Neural progenitor cell (in vitro differentiated cells): Measurements from ENCODE around the gene KIAA1217. TPM values are rescaled to one million over a fixed set of nuclear protein-coding genes. Genes with fewer than 3 reads are reported as not detected.

ENCODE experiments used
- DNase-seq: peaks from one replicate; pipeline ENCODE4 v3.0.0-alpha.2; 2016; ENCODE audit warnings: low spot score
- H2AFZ ChIP-seq: fragments of 200-600 bp; sonication (generic); replicated peaks from 2 replicates; pipeline ENCODE4 v1.6.1; 2016; ENCODE audit warnings: antibody characterized with exemption
- H3F3A ChIP-seq: fragments of 200-600 bp; sonication (generic); 2 replicates; pipeline ENCODE4 v1.6.1; 2016; ENCODE audit warnings: antibody characterized with exemption, low read depth
- H3K27ac ChIP-seq: fragments of 200-600 bp; sonication (generic); 2 replicates; pipeline ENCODE4 v1.5.1; 2016; ENCODE audit warnings: mild to moderate bottlenecking
- H3K27me3 ChIP-seq: fragments of 200-600 bp; sonication (generic); 2 replicates; pipeline ENCODE4 v1.6.1; 2016; ENCODE audit warnings: mild to moderate bottlenecking, moderate library complexity
- H3K36me3 ChIP-seq: fragments of 200-600 bp; sonication (generic); 2 replicates; pipeline ENCODE4 v1.5.1; 2016
- H3K4me1 ChIP-seq: fragments of 200-600 bp; sonication (generic); 2 replicates; pipeline ENCODE4 v1.6.1; 2016; ENCODE audit warnings: mixed run types
- H3K4me2 ChIP-seq: fragments of 200-600 bp; sonication (generic); 2 replicates; pipeline ENCODE4 v1.6.1; 2016
- H3K4me3 ChIP-seq: fragments of 200-600 bp; sonication (generic); 2 replicates; pipeline ENCODE4 v1.5.1; 2016
- H3K79me2 ChIP-seq: fragments of 200-600 bp; sonication (generic); 2 replicates; pipeline ENCODE4 v1.6.1; 2016; ENCODE audit warnings: low read depth
- H3K9ac ChIP-seq: fragments of 200-600 bp; sonication (generic); 2 replicates; pipeline ENCODE4 v1.6.1; 2016
- H3K9me3 ChIP-seq: fragments of 200-600 bp; sonication (generic); 2 replicates; pipeline ENCODE4 v1.5.1; 2016; ENCODE audit warnings: low read depth
- H4K20me1 ChIP-seq: fragments of 200-600 bp; sonication (generic); 2 replicates; pipeline ENCODE4 v1.6.1; 2016; ENCODE audit warnings: low read depth
- H3K27ac Mint-ChIP-seq: 3 replicates; pipeline ENCODE4 v1.8.0; 2021; ENCODE audit warnings: mixed read lengths
- H3K27me3 Mint-ChIP-seq: 2 replicates; pipeline ENCODE4 v1.8.0; 2022; ENCODE audit warnings: low read depth, mild to moderate bottlenecking, inconsistent platforms, moderate library complexity, mixed read lengths; ENCODE audit not compliant: insufficient read depth
- H3K36me3 Mint-ChIP-seq: 3 replicates; pipeline ENCODE4 v1.8.0; 2021; ENCODE audit warnings: mixed read lengths
- H3K4me1 Mint-ChIP-seq: 3 replicates; pipeline ENCODE4 v1.8.0; 2021; ENCODE audit warnings: mixed read lengths
- H3K4me3 Mint-ChIP-seq: 3 replicates; pipeline ENCODE4 v1.8.0; 2021; ENCODE audit warnings: mild to moderate bottlenecking, moderate library complexity, mixed read lengths
- H3K9me3 Mint-ChIP-seq: 3 replicates; pipeline ENCODE4 v1.8.0; 2020; ENCODE audit warnings: mixed read lengths
- EZH2 ChIP-seq: fragments of 200-600 bp; sonication (generic); IDR thresholded peaks from 2 replicates; pipeline ENCODE4 v1.6.1; 2017; ENCODE audit warnings: antibody characterized with exemption, mild to moderate bottlenecking, moderate library complexity
- EZH2phosphoT487 ChIP-seq: fragments of 200-600 bp; sonication (generic); IDR thresholded peaks from 2 replicates; pipeline ENCODE4 v1.6.1; 2017; ENCODE audit warnings: antibody characterized with exemption
- total RNA-seq: library from RNA; depleted of rRNA; stranded (reverse); fragments of >200 nt; gene quantifications from 2 replicates; pipeline ENCODE4 v1.2.3, GENCODE V29; 2015; ENCODE audit warnings: low replicate concordance
- TF ChIP-seq, protein P1 (sequence below): fragments of 200-600 bp; sonication (generic); IDR thresholded peaks from 2 replicates; pipeline ENCODE4 v1.5.1; 2017; ENCODE audit warnings: antibody characterized with exemption, mild to moderate bottlenecking

The KIAA1217 gene
- total RNA-seq, 1 donor from 2014 or later = 13.1 TPM

DNA sequence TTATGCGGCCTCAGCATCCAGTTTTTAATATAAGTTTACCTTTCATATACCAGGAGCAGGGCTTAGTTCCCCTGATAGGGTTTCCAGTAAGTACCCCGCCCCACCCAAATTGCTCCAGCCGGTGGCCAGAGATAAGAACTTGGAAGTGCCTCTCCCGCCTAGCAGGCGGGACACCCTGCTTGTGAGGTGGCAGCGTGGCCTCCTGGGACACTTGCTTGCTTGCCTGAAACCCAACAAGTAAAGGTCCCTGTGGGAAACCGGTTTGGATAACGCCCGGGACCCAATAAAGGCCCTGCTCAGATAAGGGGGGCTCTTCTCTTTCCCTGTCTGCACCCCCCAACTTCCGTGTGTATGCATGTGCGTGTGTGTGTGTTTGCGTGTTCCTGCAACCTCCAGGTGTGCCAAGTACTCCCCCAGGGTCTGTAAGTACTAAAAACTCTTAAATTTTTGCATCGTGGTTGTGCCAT, 360.4 kb downstream of the KIAA1217 start:
- Mint-ChIP-seq H3K4me1 (peaks cover 6% of the 10 kb centered on the region), H3K36me3 (no peaks in the 10 kb centered on the region), H3K27me3 (no peaks in the 10 kb centered on the region), H3K9me3 (no peaks in the 10 kb centered on the region), H3K4me3 (no peak overlapping the region), H3K27ac (no peak overlapping the region)
- TF ChIP-seq EZH2phosphoT487 (no peak), EZH2 (no peak)
- TF ChIP-seq, protein P1, sequence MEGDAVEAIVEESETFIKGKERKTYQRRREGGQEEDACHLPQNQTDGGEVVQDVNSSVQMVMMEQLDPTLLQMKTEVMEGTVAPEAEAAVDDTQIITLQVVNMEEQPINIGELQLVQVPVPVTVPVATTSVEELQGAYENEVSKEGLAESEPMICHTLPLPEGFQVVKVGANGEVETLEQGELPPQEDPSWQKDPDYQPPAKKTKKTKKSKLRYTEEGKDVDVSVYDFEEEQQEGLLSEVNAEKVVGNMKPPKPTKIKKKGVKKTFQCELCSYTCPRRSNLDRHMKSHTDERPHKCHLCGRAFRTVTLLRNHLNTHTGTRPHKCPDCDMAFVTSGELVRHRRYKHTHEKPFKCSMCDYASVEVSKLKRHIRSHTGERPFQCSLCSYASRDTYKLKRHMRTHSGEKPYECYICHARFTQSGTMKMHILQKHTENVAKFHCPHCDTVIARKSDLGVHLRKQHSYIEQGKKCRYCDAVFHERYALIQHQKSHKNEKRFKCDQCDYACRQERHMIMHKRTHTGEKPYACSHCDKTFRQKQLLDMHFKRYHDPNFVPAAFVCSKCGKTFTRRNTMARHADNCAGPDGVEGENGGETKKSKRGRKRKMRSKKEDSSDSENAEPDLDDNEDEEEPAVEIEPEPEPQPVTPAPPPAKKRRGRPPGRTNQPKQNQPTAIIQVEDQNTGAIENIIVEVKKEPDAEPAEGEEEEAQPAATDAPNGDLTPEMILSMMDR = no peak
- no peaks in the 10 kb centered on the region for H3K9me3 ChIP-seq
- H3K36me3 ChIP-seq = no peaks in the 10 kb centered on the region
- no peak overlapping the region for H3K4me2 ChIP-seq
- no peaks in the 10 kb centered on the region for H3K79me2 ChIP-seq
- no peak overlapping the region for H3K9ac ChIP-seq
- no peaks in the 10 kb centered on the region for H4K20me1 ChIP-seq
- DNase-seq = no peak
- no peaks in the 10 kb centered on the region for H3K4me1 ChIP-seq
- H2AFZ ChIP-seq = no peak overlapping the region
- H3K27ac ChIP-seq = no peak overlapping the region
- H3K27me3 ChIP-seq = no peaks in the 10 kb centered on the region
- H3K4me3 ChIP-seq = no peak overlapping the region
- H3F3A ChIP-seq = no peaks in the 10 kb centered on the region

GRCh38 chr10:24569828-24570657, 361.1 kb downstream of the KIAA1217 start:
- no peaks in the 10 kb centered on the region for H3K4me1 ChIP-seq
- DNase-seq = no peak
- TF ChIP-seq EZH2phosphoT487 (no peak), EZH2 (no peak)
- TF ChIP-seq, protein P1 = no peak
- Mint-ChIP-seq H3K4me1 (peaks cover 12% of the 10 kb centered on the region), H3K36me3 (no peaks in the 10 kb centered on the region), H3K27ac (peak overlapping the region; percentile 42), H3K27me3 (no peaks in the 10 kb centered on the region), H3K9me3 (no peaks in the 10 kb centered on the region), H3K4me3 (no peak overlapping the region)
- no peak overlapping the region for H2AFZ ChIP-seq
- H3K36me3 ChIP-seq = no peaks in the 10 kb centered on the region
- H3K27ac ChIP-seq = no peak overlapping the region
- H4K20me1 ChIP-seq = no peaks in the 10 kb centered on the region
- no peaks in the 10 kb centered on the region for H3K9me3 ChIP-seq
- H3K4me3 ChIP-seq = no peak overlapping the region
- H3K4me2 ChIP-seq = no peak overlapping the region
- H3K79me2 ChIP-seq = no peaks in the 10 kb centered on the region
- no peaks in the 10 kb centered on the region for H3K27me3 ChIP-seq
- H3F3A ChIP-seq = no peaks in the 10 kb centered on the region
- H3K9ac ChIP-seq = no peak overlapping the region

GRCh38 chr10:24570658-24571426, 361.9 kb downstream of the KIAA1217 start:
- H2AFZ ChIP-seq = no peak overlapping the region
- H4K20me1 ChIP-seq = no peaks in the 10 kb centered on the region
- no peaks in the 10 kb centered on the region for H3F3A ChIP-seq
- no peaks in the 10 kb centered on the region for H3K9me3 ChIP-seq
- Mint-ChIP-seq H3K27ac (no peak overlapping the region), H3K4me1 (peaks cover 16% of the 10 kb centered on the region), H3K27me3 (no peaks in the 10 kb centered on the region), H3K4me3 (no peak overlapping the region), H3K36me3 (no peaks in the 10 kb centered on the region), H3K9me3 (no peaks in the 10 kb centered on the region)
- H3K27ac ChIP-seq = no peak overlapping the region
- no peaks in the 10 kb centered on the region for H3K27me3 ChIP-seq
- no peak overlapping the region for H3K4me2 ChIP-seq
- no peak overlapping the region for H3K4me3 ChIP-seq
- no peak for DNase-seq
- TF ChIP-seq EZH2phosphoT487 (no peak), EZH2 (no peak)
- TF ChIP-seq, protein P1 = no peak
- H3K36me3 ChIP-seq = no peaks in the 10 kb centered on the region
- no peak overlapping the region for H3K9ac ChIP-seq
- no peaks in the 10 kb centered on the region for H3K4me1 ChIP-seq
- no peaks in the 10 kb centered on the region for H3K79me2 ChIP-seq
